Activated naive CD8-positive, alpha-beta T cell treated with anti-CD3 and anti-CD28 coated beads, Interleukin-2, amount 50 U/mL, for 16 hours (primary cell): ENCODE results near the gene NANOG.
"Not testable (repeated sequence)": the region's sequence is repeated elsewhere in the genome, so short reads cannot be mapped to it uniquely, and the experiment has no call there.

Source experiments
- DNase-seq: peaks from one replicate; pipeline ENCODE4 v3.0.0-alpha.2; 2020; ENCODE audit warnings: low read depth, low spot score

The NANOG gene

GRCh38 chr12:7801460-7801859, 12.3 kb downstream of the NANOG start:
- no peak for DNase-seq

DNA sequence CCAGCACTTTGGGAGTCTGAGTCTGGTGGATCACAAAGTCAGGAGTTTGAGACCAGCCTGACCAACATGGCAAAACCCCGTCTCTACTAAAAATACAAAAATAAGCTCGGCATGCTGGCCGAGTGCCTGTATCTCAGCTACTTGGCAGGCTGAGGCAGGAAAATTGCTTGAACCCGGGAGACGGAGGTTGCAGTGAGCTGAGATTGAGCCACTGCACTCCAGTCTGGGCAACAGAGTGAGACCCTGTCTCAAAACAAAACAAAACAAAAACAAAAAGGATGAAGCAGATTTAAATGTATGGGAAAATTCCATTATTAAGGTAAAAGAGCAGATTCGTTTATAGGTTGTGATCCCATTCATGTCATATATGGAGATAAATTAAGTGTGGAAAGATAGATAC, 17.1 kb downstream of the NANOG start:
- DNase-seq = not testable (repeated sequence)

GRCh38 chr12:7806863-7807487, 17.8 kb downstream of the NANOG start:
- peak; percentile 33 for DNase-seq

GRCh38 chr12:7825754-7826153, 36.6 kb downstream of the NANOG start:
- DNase-seq = not testable (repeated sequence)

DNA sequence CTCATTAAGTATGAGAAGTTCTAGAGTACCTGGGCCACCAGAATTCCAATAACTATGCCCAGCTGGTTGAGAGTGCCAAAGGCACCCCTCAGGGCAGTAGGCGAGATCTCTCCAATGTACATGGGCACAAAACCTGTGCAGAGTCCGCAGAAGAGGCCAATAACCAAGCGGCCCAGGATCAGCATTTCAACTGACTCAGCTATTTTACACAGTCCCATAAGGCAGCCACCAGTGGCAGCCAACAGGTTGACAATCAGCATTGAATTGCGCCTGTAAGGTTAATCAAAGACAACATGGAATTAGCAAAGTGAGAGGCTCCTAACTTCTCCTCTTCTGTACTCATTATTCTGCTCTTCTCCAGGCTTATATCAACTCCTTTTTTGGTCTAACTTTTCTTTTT, 40.5 kb downstream of the NANOG start:
- not testable (repeated sequence) for DNase-seq

DNA sequence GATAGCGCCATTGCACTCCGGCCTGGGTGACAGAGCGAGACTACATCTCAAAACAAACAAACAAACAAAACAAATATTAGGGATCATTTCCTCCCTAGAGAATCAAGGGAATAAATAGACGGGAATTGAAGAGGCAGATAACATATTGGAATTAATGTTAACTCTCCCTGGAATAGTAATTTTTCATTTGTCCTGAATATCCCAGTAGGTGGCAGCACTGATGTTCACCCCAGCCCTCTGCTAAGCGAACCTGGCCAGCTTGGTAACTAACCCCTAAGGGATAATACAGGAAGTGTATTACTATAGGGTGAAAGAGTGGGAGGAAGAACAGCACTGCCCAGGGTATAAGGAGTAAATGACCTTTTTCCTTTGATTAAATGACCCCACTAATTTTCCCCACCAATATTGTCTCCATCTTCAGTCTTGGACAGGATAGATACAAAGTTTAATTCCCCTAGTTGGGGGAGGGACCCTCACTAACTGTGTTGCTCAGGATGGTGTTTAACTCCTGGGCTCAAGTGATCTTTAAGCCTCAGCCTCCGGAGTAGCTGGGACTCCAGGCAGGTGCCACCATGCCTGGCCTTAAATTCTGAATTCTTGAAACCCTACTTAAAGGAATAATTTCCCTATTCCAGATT, 43.0 kb downstream of the NANOG start:
- no peak for DNase-seq

DNA sequence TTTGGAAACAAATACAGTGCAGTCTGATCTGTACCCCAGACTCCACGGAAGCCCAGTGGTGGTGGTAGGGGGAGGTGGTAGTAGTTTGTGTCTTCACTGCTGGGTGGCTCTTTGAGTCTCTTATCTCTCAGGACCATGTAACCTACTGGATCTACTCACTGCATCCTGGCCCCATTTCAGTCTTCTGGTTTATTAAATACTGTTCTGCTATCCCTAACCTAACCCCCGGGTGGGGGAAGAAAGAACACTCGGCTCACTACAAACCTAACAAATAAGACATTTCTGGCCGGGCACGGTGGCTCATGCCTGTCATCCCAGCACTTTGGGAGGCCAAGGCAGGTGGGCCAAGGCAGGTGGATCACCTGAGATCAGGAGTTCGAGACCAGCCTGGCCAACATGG, 44.0 kb downstream of the NANOG start:
- not testable (repeated sequence) for DNase-seq

GRCh38 chr12:7833831-7834230, 44.6 kb downstream of the NANOG start:
- DNase-seq = no peak

GRCh38 chr12:7834701-7835100, 45.5 kb downstream of the NANOG start:
- DNase-seq = no peak

GRCh38 chr12:7835116-7835515, 45.9 kb downstream of the NANOG start:
- no peak for DNase-seq

DNA sequence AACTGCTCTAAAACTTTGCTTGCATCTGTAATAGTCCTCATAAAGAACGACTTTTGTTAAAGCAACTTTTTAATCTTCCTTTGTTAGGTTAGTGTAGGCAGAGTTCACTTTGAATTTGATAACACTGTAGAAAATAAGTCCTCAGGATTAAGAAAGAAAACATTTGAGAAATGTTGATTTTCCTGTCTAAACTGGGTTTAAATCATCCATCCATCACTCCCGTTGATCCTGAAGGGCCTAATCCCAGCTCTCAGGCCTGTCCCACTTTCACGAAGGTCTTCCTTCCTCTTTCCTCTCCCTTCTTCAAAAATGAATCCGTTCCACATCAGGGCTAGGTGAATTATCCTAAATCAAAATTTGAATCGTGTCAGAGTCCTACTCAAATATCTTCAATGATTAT, 46.6 kb downstream of the NANOG start:
- DNase-seq = no peak

- no peak for DNase-seq
Observed at GRCh38 chr12:7837366-7837765, 48.2 kb downstream of the NANOG start.

GRCh38 chr12:7839226-7839625, 50.0 kb downstream of the NANOG start:
- not testable (repeated sequence) for DNase-seq

- not testable (repeated sequence) for DNase-seq
Observed at GRCh38 chr12:7839848-7840247, 50.6 kb downstream of the NANOG start.

DNA sequence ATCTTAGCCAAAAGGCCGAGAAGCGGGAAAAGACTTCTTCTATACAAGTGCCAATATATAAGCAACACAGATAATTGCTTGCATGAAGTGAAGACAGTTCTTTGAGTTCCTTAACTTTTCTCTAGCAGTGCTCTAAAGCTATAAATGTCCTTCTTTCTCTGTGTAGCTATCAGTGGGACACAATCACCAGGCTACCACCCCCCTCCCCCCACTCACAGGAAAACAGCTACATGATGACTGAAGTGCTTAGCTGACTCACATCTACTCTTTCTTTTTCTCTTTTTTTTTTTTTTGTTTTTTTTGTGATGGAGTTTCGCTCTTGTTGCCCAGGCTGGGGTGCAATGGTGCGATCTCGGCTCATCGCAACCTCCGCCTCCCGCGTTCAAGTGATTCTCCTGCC, 53.2 kb downstream of the NANOG start:
- not testable (repeated sequence) for DNase-seq

- not testable (repeated sequence) for DNase-seq
Observed at GRCh38 chr12:7843149-7843548, 53.9 kb downstream of the NANOG start.

DNA sequence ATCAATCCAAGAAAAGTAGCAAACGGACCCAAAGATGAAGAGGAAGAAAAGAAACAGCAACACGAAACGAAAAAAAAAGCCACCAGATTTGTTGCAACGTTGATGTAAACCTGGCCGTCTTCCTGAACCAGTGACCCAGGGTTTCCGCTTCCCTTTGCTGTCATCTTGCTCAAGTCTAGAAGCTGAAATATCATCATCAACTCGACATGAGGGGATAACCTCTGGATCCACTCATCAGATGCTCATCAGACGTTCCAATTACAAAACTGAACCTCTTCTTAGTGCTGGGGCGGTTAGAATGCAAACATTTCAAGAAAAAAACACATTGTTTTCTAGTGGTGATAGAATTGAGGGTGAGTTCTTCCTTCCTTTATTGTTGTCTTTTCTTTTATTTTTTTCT, 54.4 kb downstream of the NANOG start:
- DNase-seq = not testable (repeated sequence)

DNA sequence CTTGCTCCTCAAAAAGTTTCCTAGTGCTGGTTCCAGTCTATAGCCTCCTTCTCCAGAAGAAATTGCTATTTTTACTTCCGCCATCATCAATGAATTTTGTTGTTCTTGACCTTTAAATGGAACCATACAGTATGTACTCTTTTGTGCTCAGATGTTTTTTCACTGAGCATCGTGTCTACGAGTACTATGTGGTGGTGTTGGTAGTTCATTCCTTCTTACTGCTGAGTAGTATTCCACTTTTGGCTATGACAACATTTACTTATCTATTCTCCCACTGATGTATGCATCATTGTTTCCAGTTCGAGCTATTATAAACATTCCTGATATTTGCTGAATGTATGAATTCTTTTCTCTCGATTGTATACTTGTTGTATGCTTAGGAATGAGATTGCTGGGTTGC, 54.9 kb downstream of the NANOG start:
- no peak for DNase-seq

- DNase-seq = not testable (repeated sequence)
Observed at GRCh38 chr12:7847226-7848097, 58.3 kb downstream of the NANOG start.

GRCh38 chr12:7848098-7848422, 58.9 kb downstream of the NANOG start:
- DNase-seq = not testable (repeated sequence)
